ENCODE data around the gene DDAH2.
"Not testable (repeated sequence)": the region's sequence is repeated elsewhere in the genome, so short reads cannot be mapped to it uniquely, and the experiment has no call there.

DDAH2 gene

GRCh38 chr6:31713991-31714684 is 15.0 kb downstream of the DDAH2 start:
- no peak for DNase-seq (ENCODE audit: low read depth)
- TF ChIP-seq MYC (IDR thresholded peaks at IDR 0.05; ENCODE audit: low read depth, low read length) (no peak), POLR2A (IDR thresholded peaks at IDR 0.05; ENCODE audit: extremely low read depth, insufficient read length) (no peak), CTCF (IDR thresholded peaks at IDR 0.05; ENCODE audit: low read depth, low read length) (no peak), MAX (IDR thresholded peaks at IDR 0.05; ENCODE audit: low read depth, low read length) (no peak)
- H3K4me3 ChIP-seq (ENCODE audit: low read depth, low read length), result no peak overlapping the region

- H3K4me3 ChIP-seq (ENCODE audit: low read depth, low read length), result no peak overlapping the region
- TF ChIP-seq POLR2A (IDR thresholded peaks at IDR 0.05; ENCODE audit: extremely low read depth, insufficient read length) (no peak), MAX (IDR thresholded peaks at IDR 0.05; ENCODE audit: low read depth, low read length) (no peak), CTCF (IDR thresholded peaks at IDR 0.05; ENCODE audit: low read depth, low read length) (no peak), MYC (IDR thresholded peaks at IDR 0.05; ENCODE audit: low read depth, low read length) (no peak)
- DNase-seq (ENCODE audit: low read depth), result no peak
Observed at GRCh38 chr6:31713465-31713864, 15.6 kb downstream of the DDAH2 start.

- H3K4me3 ChIP-seq (ENCODE audit: low read depth, low read length), result no peak overlapping the region
- no peak for TF ChIP-seq CTCF (IDR thresholded peaks at IDR 0.05; ENCODE audit: low read depth, low read length)
- TF ChIP-seq POLR2A (IDR thresholded peaks at IDR 0.05; ENCODE audit: extremely low read depth, insufficient read length), result no peak
- TF ChIP-seq MYC (IDR thresholded peaks at IDR 0.05; ENCODE audit: low read depth, low read length), result no peak
- TF ChIP-seq MAX (IDR thresholded peaks at IDR 0.05; ENCODE audit: low read depth, low read length), result no peak
- DNase-seq (ENCODE audit: low read depth), result no peak
Observed at GRCh38 chr6:31712296-31712695, 16.8 kb downstream of the DDAH2 start.

DNA sequence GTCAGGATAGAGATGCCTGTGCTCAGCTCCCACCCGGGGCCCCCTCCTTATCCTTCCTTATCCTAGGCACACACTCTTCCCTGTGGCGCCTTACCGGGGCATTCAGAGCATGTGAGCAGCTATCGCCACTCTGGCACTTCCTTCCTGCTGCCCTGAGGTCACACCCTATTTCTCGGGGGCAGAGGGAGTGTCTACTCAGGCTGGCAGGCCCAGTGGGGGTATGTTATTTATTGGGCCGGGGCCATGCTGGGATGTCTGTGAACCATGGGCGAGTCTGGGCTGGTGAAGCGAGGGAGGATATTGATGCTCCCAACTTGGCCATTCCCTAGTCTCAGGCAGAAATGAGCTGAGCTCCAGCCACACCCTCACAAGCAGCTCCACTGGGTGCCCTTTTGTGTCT is 17.9 kb downstream of the DDAH2 start:
- DNase-seq (ENCODE audit: low read depth), result peak; percentile 37
- TF ChIP-seq CTCF (IDR thresholded peaks at IDR 0.05; ENCODE audit: low read depth, low read length), result no peak
- TF ChIP-seq POLR2A (IDR thresholded peaks at IDR 0.05; ENCODE audit: extremely low read depth, insufficient read length), result no peak
- no peak for TF ChIP-seq MYC (IDR thresholded peaks at IDR 0.05; ENCODE audit: low read depth, low read length)
- H3K4me3 ChIP-seq (ENCODE audit: low read depth, low read length), result no peak overlapping the region

DNA sequence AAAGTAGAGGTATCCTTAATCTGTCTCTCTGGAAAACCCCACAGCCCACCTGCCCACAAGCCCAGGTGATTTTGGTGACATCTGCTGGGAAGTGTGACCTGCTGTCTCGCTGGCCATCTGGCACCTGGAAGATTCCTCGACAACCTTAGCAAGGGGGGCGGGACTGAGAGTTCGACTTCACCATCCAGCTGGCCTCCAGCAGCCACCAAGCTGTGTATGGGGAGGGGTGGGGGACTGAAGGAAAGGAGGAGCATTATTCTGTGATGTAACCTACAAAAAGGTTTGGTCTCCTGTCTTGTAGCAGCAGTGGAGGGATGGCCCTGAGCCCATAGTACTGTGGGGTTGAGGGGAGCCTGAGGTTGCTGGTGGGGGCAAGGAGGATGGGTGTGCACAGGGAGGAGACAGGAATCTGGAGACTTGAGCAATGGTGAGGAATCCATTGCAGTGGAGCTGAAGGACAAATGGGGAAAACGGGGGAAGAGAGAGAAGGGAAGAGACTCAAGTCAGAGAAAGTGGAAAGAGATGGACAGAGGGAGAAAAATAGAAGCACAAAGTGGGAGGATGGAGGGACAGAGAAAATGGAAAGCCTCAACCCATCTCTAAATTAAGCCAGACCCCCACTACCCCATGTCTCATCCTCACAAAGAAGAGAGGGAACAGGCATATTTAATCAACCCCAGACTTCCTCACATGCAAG is 18.4 kb downstream of the DDAH2 start:
- DNase-seq (ENCODE audit: low read depth), result no peak
- H3K4me3 ChIP-seq (ENCODE audit: low read depth, low read length), result no peak overlapping the region
- no peak for TF ChIP-seq CTCF (IDR thresholded peaks at IDR 0.05; ENCODE audit: low read depth, low read length)
- no peak for TF ChIP-seq POLR2A (IDR thresholded peaks at IDR 0.05; ENCODE audit: extremely low read depth, insufficient read length)
- no peak for TF ChIP-seq MYC (IDR thresholded peaks at IDR 0.05; ENCODE audit: low read depth, low read length)
- TF ChIP-seq MAX (IDR thresholded peaks at IDR 0.05; ENCODE audit: low read depth, low read length), result no peak

GRCh38 chr6:31709157-31709556 is 19.9 kb downstream of the DDAH2 start:
- not testable (repeated sequence) for H3K4me3 ChIP-seq (ENCODE audit: low read depth, low read length); DNase-seq (ENCODE audit: low read depth)
